ENCODE data around the gene TANC1.
A peak's percentile ranks its signal among the peaks of the same experiment; 100 is the strongest.

The TANC1 gene

DNA sequence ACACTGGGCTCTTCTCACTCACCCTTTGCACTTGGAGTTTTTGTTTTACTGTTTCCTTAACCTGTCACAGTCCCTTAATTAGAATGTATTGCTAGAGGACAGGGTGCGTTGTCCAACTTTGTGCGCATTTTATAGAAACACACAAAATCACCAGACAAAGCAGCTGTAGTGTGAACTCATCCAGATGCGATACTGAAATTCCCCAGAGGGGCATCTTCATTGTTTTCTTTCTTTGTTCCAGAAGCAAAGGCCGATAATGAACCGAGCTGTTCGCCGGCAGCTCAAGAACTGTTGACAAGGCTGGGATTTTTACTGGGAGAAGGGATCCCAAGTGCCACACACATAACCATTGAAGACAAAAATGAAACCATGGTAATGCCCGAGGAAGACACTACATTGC, 180.5 kb downstream of the TANC1 start:
- DNase-seq: no peak

DNA sequence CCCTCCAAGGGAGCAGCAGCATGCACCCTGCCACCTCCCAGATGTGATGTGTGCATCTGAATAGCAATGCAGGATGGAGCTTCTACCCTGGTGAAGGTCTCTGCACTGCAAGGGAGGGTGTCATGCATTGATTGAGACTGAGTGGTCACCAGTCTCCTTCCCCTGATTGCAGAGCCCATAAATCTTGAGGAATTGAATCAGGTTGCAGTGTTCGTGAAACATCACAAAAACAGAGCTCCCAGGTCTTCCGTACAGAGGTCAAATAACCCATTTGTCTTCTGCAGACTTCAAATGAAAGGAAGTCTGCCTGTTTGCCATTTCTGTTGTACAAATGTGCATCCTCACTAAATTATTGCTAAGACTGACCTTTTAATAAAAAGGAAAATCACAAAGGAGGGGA, 181.3 kb downstream of the TANC1 start:
- DNase-seq: no peak

DNA sequence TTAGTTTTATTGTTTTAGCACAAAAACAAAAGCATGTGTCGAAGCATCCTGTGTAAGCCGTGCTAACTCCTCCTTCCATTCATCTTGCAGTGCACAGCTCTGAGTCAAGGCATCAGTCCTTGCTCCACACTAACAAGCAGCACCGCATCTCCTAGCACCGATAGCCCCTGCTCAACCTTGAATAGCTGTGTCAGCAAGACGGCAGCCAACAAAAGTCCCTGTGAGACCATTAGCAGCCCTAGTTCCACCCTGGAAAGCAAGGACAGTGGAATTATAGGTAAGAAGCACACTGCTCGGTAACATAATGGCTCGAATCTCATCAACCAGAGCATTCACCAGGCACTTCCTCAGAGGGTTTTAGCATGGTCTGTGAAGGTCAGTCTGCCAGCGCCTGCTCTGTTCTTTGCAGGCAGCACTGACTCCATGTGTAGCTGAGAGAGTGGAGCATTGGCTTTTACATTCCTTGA, 181.9 kb downstream of the TANC1 start:
- DNase-seq: no peak

DNA sequence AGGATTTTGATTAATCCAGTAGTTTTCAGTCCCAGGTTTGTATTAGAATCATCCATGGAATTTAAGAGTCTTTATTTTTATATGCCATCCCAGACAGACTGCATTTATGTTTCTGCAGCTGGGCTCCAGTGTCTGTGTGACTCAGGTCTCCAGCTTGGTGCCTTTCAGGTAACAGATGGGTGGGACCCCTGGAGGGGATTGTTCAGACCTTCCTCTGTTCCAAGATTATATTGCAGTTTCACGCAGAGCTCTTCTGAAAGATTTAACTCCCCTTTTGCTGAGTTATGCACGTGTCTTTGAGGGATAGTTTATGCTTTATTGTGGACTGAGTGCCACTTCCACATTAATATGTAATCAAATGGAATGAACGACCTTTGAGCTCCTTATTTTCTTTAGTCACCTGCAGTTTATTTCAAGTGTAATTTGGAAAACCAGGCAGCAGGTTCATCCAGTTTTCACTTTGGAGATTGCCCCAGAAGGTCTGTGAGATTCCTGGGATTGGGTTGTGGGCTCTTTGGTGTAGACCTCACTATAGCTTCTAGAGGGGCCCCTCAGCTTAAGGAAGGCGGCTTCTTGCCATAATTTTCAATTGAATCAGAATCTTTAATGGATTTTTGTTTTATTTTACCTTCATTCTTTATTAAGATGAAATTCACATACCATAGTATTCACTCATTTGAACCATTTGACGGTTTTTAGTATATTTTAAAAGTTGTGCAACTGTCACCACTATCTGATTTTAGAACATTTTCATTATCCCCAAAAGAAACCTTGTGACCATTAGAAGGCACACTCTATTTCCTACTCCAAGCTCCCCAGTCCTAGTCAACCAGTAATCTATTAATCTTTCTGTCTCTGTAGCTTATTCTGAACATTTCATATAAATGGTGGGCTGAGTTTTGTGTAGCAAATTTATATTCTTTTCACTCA, 183.0 kb downstream of the TANC1 start:
- DNase-seq: no peak

DNA sequence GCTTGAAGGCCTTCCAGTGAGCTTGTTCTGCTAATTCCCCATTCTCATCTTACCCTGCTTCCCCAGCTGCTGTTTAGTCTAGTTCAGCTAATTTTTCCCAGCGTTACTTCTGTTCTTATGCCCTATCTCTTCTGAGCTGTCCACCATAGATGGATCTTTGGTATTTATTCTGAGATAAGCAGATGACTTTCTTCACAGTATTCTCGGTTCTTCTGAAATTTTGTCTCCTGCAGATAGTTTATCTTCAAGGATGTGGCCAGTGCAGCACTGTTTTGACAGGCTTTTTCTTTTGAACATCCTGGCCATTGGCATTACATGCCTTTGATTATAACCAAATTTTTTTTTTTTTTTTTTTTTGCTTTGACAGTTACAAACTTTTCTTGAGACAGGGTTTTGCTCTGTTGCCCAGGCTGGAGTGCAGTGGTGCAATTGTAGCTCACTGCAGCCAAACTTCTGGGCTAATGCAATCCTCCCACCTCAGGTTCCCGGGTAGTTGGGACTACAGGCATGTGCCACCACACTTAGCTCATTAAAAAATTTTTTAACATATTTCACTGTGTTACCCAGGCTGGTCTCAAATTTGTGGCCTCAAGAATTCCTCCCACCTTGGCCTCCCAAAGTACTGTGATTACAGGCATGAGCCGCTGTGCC, 183.8 kb downstream of the TANC1 start:
- no peak for DNase-seq

DNA sequence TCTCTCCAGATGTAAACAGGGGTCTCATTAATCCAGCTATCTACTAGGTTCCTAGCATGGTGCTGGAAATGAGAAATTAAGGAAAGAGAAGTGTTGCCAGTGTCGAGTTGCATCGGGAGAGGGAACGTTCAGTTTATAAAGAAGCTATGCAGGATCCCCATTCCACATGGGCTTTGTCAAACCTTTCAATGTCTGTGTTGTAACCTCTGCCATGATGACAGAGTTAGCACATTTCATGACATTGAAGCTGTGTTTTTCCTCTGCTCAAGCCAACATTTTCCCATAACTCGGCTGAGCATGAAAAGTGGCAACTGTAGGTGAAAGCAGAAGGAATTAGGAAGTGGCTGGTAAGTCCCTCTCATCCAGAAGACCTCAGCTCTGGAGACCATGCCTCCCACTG, 184.6 kb downstream of the TANC1 start:
- no peak for DNase-seq

DNA sequence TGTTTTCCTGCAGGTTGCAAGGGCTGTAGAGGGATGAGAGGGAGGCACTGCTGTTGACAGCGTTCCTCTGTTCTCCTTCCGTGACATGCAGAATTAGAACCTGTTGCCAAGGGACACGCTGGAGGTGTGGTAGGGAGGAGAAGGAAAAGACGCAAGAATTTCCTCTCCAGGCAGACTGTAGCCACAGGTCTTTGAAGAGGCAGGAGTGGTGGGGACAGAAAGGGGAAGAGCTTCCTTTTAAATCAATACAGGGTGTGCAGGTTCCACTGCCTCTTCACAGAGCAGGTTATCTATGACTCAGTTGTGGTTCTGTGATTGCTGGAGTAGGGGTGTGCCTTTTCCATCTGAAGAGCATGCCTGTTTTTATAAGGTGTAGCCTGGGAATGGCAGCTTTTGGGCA, 185.0 kb downstream of the TANC1 start:
- DNase-seq: no peak

DNA sequence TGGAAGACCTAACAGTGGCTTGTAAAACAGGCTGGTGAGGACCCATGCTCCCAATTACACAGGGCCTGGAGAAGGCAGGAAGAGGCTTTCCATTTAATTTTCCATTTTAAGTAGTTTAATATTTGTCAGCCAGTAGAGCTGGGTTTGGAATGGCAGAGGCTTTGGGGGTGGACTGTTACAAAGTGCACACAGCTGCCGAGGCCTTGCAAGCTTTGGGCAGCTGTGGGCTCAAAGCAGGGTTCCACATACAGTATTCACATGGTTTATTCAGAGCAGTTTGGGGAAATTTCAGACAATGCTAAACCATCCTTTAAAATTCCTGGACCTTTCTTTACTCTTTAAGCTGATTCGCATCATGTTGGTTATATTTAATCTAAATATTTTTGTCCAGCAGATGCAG, 185.5 kb downstream of the TANC1 start:
- no peak for DNase-seq

DNA sequence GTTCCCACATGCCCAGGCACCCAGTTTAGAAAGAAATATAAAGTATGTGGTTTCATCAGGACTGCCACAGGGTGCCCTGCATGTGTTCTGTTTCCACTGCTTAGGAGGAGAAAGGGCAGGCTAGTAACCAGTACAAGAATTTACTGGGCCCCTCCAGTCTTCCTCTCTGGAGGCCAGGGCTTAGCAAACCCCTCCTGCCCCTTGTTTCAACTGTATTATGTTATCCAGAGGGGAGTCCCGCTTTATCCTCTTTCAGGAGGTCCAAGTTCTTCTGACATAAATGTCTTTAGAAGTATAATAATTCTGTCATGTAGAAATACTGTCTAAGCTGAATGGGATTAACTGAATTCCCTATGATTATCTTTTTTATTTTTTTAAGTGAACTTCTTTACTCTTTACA, 185.9 kb downstream of the TANC1 start:
- DNase-seq: no peak

DNA sequence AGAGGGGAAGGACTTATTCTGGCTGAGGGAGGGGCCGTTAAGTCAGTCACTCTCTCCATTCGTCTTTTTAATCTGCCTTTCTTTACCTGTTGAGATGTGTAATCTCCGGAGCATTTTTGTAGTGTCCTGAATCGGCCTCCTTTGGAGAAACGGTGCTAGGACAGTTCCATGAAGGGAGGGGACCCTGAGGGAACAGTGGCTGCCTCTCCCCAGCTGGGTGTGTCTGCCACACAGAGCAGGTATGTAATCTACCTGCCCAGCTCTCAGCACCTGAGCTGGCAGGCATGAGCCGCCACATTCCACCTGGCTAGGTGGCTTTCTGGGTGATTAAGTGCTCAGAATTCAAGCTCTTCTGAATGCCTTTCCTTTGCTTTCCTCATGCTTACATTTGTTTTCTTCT, 186.9 kb downstream of the TANC1 start:
- no peak for DNase-seq

DNA sequence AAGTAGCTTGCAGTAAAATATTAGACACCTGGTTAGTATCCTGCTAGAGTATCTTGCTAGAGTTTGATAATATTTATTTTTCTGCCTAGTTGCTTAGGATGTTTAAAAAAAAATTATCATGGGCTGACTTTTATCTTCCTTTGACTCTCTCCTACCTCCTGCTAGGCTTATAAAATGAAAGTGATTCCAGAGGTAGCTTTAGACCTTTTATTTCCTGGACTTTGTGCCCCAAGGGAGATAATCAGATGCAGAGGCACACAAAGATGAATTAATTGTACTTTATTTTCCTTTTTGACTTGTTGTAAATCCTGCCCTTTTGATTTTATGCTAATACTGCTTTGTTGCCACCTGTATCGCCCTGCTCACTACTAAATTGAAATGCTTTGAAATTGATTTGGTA, 187.4 kb downstream of the TANC1 start:
- no peak for DNase-seq

DNA sequence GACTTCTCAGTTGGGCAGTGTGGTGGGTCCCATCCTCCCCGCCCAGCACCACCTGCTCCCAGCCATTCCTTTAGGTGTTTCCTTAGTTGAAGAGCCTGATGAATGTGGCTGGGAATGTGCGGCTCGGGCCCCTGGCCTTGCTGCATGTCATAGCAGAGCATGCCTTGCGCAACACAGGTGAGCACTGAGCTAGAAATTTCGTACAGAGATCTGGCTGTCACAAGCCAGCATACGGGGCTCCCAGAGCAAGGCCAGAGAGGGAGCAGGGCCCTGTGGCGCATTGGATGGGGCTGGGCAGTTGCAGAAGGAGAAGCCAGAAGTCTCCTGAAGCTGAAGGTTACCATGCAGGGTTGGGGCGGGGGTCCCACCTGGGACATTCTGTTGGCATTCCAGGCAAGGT, 188.4 kb downstream of the TANC1 start:
- no peak for DNase-seq

DNA sequence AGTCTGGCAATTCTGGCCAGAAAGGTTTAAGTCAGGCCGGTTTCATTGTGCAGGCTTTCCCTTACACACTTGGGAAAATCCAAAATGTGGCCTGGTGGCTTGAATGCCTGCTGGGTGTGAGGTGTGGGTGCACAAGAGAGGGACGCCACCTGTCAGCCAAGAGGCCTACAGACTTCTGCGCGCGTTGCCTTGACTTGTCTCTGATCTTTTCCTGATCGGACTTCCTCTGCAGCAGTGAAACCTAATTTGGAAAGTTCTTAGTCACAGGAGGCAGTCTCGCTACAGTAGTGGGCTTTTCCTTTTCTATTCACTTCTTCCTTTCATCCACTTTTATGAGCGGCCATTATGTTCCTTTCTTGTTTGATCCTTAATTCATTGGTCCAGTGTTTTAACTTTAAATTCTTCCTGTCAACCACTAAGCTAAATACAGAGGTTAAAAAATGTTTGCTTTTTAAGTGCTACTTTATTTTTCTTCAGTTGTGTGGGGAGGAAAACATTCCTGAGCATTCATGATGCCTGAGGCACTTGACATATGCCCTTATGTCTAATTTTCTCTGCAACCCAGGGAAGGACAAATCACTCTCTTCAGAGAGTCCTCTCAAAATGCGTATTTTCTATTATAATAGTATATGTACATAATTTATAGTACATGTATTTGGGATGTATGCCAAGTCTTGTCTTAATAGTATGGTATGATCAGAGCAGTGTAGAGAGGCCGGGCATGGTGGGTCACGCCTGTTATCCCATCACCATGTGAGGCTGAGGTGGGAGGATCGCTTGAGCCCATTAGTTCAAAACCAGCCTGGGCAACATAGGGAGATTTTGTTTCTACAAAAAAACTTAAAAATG, 189.1 kb downstream of the TANC1 start:
- peak in 1 of 4 experiments; percentile 3 for DNase-seq

DNA sequence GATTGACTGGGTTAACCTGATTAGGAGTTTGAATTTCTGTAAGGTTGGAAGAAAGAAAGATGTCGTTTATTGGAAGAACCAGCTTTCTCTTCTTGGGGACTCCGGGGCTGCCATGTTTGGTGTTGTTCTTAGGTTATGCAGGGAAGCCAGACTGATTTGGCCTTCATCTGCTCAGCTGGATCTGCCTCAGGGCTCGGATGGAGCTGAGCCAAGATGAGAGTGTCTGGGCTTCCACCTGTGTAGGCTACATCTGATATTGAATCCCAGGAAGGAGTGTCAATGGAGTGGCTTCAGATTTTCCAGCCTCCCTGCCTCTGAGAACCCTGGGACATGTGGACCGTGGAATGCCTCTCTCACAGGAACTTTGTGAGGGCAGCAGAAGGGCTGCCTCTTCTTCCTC, 192.0 kb downstream of the TANC1 start:
- no peak for DNase-seq

DNA sequence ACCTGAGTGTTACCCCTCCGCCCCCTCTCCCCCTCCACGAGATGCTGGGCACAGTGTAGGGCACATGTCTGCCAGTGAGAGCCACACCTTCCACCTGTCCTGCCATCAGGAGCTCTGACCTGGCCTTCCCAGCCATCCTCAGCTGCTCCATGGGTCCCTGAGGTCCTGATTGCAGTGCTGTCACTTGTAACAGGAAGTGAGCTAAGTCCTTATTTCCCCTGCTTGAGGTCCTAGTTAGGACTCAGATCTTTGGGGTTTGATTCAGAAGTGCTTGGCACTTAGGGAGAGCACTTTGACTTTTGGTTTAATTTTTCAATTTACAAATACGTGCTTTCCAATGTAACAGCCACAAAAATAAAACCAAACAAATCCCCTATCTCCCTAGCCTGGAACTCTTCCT, 192.5 kb downstream of the TANC1 start:
- no peak for DNase-seq

DNA sequence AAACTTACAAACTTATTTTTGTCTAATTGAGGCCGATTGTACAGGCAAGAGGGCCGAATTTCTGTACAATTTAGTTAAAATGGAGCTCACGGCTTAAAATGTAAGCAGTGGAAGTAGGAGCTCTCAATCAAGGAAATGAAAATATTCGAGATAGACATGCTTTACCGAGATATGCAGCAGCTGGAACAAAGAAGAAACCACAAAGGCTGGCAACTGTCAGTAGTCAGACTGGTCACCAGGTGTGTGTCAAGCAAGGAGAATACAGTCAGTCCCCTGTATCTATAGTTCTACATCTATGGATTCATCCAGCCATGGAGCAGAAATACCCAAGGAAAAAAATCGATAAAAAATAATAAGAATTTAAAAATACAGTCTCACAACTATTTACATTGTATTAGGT, 195.5 kb downstream of the TANC1 start:
- DNase-seq: no peak

DNA sequence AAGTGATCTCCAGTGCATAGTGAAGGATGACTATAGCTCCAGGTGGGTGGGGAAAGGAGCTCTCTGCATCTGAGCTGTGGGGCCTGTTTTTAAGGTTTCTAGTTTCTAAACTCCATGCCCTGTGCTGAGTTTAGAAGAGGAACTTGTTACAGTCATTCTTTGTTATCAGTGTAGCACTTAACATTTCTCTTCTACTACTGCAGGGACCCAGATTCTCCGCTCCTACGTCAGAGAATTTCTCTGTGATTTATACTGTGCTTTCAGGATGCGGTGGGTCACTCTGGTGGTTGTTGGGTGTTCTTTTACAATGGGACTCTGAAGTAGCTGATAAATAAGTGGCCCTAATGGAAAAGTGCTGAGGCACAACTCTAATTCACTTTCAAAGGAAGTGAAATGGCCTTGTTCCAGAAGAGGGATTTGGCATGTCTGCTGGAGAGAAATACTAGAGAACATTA, 196.0 kb downstream of the TANC1 start:
- DNase-seq: no peak

DNA sequence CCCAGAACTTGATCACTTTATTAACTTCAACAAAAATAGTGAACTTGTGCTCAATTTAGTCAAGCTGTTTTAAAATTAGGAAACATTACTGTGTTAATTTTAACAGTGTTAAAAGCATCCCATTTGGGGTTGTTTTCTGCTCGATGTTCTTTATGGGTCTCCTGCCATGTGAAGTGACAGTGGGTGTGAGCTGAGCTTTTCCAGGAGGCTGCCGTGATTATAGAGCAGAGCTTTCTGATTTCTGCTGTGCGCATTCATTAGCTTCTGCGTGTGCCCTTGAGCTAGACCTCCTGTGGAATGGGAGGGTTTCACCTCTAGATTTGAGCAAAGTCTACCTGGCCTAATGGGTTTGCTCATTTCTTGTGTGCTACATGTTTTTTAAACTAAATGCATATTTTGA, 196.6 kb downstream of the TANC1 start:
- no peak for DNase-seq

DNA sequence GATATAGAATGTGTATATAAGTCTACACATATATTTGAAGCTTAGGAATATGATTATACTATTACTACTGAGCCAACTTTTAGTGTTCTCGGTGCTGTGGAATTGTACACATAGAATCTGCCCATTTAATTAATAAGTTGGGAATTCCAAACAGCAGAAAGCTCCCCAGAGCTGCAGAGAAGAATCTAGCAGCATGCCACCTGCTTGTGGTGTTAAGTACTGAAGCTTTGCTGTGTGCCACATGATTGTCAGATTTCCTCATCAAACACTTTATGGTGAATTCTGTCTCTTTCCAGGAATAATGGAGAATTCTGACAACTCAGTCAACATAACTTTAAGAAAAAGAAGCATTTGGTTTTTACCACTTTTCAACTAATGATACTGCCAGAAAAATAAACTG, 200.3 kb downstream of the TANC1 start:
- no peak for DNase-seq

DNA sequence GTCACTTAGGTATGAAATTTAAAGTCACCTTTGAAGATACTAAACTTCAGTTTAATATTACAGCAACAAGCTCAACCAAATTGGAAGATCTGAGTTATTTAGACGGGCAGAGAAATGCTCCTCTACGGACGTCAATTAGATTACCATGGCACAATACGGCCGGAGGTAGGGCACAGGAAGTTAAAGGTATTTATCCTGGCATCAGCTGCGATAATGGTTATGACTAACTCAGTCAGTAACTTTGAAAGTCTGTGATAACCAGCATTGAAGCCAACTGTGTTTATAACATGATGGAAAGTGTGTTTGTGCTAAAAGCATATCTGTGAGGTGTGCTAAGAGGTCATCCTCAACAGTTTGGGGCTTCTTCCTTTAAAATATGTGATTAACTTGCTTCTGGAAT, 200.7 kb downstream of the TANC1 start:
- no peak for DNase-seq

DNA sequence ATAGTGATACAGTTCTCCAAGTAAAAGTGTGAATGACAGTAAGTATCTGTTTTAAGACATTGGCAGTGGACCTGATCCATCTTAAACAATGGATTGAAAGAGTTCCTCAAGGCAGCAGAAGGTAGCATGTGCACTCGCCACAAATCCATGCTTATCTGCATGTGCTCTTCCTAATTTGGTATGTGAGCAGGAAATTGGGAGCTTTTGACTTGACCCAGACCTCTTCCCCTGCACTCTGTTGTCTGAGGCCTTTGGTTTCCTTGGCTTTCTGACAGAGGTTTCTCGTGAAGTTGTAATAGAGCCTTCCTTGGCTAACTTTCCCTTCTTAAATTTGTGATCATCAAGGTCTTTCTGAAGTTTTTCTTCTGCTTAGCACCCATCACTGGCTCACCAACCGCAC, 204.0 kb downstream of the TANC1 start:
- DNase-seq: no peak

DNA sequence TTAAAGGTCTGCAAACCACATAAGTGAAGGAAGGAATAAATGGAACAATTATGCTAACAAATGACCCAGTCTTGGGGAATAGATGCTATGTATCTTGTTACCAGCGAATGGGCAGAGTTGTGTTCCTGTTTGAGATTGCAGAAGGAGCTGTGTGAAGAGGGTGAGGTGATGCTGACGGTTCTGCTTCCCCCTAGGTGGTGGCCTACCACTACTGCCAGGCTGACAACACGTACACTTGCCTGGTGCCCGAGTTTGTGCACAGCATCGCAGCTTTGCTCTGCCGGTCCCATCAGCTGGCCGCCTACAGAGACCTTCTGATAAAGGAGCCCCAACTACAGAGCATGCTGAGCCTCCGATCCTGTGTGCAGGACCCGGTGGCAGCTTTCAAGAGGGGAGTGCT, 206.3 kb downstream of the TANC1 start:
- no peak for DNase-seq

DNA sequence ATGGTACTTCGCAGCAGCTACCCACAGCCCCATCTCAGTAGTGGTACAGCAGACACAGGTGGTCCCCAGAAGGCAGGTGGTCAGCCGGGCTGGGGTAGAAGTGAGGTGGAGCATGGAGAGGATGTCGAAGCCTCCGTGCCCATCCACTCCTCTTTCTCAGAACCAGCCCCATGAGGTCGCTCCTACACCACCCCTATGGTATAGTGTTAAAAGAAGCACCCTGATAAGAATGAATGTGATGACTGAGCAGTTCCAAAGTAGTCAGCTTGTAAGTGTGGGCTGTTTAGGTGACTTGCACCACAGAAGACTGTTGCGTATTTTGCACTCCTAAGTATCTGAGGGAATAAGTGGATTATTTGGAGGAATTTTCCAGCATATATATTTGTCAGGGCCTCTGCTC, 206.7 kb downstream of the TANC1 start:
- DNase-seq: no peak
